Activated naive CD4-positive, alpha-beta T cell treated with anti-CD3 and anti-CD28 coated beads for 36 hours (primary cell): ENCODE data around the gene KCNK5. TPM values are rescaled to one million over a fixed set of nuclear protein-coding genes. Genes with fewer than 3 reads are reported as not detected.

Experiments used
- CTCF ChIA-PET: fragments of 350-600 bp; sonication (Branson Sonifier 250); formaldehyde crosslinking; loops from one replicate; lab custom pipeline; 2021; ENCODE audit warnings: antibody characterized with exemption; lab: Charles Lee
- DNase-seq: peaks from one replicate; pipeline ENCODE4 v3.0.0-alpha.2; 2020
- H3K27ac Mint-ChIP-seq: one replicate; pipeline ENCODE4 v1.8.0; 2021; ENCODE audit warnings: mild to moderate bottlenecking, mixed read lengths
- H3K27me3 Mint-ChIP-seq: one replicate; pipeline ENCODE4 v1.8.0; 2021; ENCODE audit warnings: low read depth, mixed read lengths
- H3K36me3 Mint-ChIP-seq: one replicate; pipeline ENCODE4 v1.8.0; 2021; ENCODE audit warnings: low read depth, mixed read lengths
- H3K4me1 Mint-ChIP-seq: one replicate; pipeline ENCODE4 v1.8.0; 2021; ENCODE audit warnings: low read depth, mixed read lengths
- H3K4me3 Mint-ChIP-seq: one replicate; pipeline ENCODE4 v1.8.0; 2021; ENCODE audit warnings: mild to moderate bottlenecking, moderate library complexity, mixed read lengths
- H3K9me3 Mint-ChIP-seq: one replicate; pipeline ENCODE4 v1.8.0; 2021; ENCODE audit warnings: mixed read lengths
- intact Hi-C: fragments of 100-400 bp; cut with micrococcal nuclease; formaldehyde crosslinking; loops from one replicate; pipeline ENCODE4 v1.15.1; 2023
- total RNA-seq, 2 experiments: library from RNA; stranded (reverse); gene quantifications; one replicate each; pipeline ENCODE4 v1.2.3, GENCODE V29; 2021

The KCNK5 gene, protein sequence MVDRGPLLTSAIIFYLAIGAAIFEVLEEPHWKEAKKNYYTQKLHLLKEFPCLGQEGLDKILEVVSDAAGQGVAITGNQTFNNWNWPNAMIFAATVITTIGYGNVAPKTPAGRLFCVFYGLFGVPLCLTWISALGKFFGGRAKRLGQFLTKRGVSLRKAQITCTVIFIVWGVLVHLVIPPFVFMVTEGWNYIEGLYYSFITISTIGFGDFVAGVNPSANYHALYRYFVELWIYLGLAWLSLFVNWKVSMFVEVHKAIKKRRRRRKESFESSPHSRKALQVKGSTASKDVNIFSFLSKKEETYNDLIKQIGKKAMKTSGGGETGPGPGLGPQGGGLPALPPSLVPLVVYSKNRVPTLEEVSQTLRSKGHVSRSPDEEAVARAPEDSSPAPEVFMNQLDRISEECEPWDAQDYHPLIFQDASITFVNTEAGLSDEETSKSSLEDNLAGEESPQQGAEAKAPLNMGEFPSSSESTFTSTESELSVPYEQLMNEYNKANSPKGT
- total RNA-seq: 1 to 10 TPM; 9.0 to 9.2 TPM

DNA sequence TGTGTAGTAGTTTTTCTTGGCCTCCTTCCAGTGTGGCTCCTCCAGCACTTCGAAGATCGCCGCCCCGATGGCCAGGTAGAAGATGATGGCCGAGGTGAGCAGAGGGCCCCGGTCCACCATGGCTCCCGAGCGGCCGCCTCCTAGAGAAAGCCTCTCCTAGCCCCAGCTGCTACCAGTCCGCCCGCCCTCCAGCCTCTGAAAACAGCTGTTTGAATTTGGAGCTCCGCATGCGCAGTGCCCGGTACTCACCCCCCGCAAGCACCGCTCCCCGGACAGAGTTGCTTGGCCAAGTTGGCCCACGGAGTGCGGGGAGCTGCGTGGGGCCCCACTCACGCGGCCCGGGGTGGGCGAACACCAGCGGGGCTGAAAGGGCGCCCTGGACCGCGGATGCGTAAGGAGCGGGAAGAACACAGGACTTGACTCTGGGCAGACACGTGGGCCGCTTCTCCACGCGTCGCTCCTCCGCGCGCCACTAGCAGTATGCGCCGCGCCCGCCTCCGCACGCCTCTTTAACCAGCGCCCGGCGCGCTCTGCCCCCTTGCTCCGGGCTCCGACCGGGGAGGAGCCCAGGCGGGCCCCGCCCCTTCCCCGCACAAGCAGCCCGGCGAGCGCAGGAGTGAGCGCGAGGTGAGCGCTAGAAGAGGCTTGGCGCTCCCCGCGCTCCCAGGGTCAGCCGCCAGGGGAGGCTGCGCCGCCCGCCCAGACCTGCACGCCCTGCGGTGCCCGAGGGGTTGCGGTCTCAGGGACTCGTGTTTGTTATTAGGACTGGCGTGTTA, at the start of gene KCNK5:
Gene KCNK5 (minus strand): TSS at position 484 of the 776 bp plus-strand sequence. CDS start 364 bp downstream, at position 120.
- Mint-ChIP-seq H3K9me3 (no peaks in the 10 kb centered on the region), H3K4me1 (peaks cover 44% of the 10 kb centered on the region), H3K27ac (peak within 1 kb of the TSS; percentile 87), H3K27me3 (peaks cover 1% of the 10 kb centered on the region), H3K4me3 (peak within 1 kb of the TSS; percentile 87), H3K36me3 (peaks cover 17% of the 10 kb centered on the region)
- CTCF ChIA-PET: interaction anchor here (1.0 to 1.3 kb wide), 4 partner anchors 12 to 74 kb away, joined by 3 to 6 read pairs (median 4); no protein-coding TSS in a partner anchor
- peak; percentile 89 for DNase-seq
- intact Hi-C loops: loop anchor here (1.0 to 10.0 kb wide), 5 partner anchors 34 to 594 kb away; partner anchors contain the start of genes BTBD9 and SAYSD1

DNA sequence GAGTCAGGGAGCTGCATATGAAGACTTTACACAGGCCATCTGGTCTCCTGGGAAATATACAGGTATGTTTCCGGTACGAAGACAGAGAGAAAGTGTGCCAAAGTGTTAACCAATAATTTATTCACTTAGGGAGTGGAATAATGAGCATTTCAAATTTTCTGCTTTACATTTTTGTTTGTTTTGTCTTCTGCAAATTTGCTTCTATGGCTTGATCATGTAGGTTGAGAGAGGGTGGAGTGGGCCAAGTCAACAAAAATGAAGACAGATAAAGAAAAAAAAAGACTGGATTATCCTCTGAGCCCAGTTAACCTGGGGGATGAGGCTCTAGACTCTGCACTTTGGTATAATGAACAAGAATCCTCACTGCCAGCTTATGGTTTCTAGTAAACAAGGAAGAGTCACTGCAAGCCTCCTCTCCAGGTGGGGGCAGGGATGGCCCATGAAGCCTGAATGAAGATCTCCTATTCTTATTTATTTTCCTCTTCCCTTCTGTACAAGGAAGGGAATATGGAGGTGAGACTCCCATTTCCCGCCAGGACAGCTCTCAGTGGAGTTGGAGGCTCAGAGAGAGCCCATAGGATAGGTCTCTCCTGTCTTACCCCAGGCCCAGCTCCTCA, 47.2 kb upstream of the KCNK5 start:
- no peaks in the 10 kb centered on the region for H3K9me3 Mint-ChIP-seq
- H3K36me3 Mint-ChIP-seq: no peaks in the 10 kb centered on the region
- H3K4me3 Mint-ChIP-seq: no peak overlapping the region

DNA sequence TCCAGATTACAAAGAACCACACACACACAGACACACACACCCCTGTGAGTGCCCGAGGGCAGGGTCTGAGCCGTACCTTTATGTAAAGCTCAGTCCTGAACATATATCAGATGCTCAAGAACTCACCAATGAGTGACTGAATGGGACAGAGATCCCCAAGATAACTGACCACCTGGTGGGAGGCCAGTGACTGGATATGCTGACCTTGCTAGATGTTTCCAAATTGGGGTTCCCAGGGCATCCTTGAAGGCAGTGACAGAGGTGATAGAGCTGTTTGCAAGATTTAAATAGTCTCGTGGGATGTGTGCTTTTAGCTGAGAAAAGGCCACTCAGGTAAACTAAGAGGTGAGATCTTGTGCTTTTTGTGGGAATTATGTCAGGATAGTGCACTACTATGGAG, 45.6 kb upstream of the KCNK5 start:
- Mint-ChIP-seq H3K9me3 (no peaks in the 10 kb centered on the region), H3K27me3 (no peaks in the 10 kb centered on the region), H3K27ac (no peak overlapping the region), H3K36me3 (no peaks in the 10 kb centered on the region), H3K4me3 (no peak overlapping the region), H3K4me1 (no peaks in the 10 kb centered on the region)
- intact Hi-C loops: no loop called here
- CTCF ChIA-PET: interaction anchor here (0.6 kb wide), 1 partner anchor 515 kb away, joined by 3 read pairs; no protein-coding TSS in a partner anchor
- DNase-seq: no peak

More for the DNA sequence above, 47.2 kb upstream of the KCNK5 start:
- CTCF ChIA-PET: no interaction called here
- intact Hi-C loops: no loop called here
- H3K27ac Mint-ChIP-seq: no peak overlapping the region
- H3K27me3 Mint-ChIP-seq: no peaks in the 10 kb centered on the region
- no peak for DNase-seq
- no peaks in the 10 kb centered on the region for H3K4me1 Mint-ChIP-seq

DNA sequence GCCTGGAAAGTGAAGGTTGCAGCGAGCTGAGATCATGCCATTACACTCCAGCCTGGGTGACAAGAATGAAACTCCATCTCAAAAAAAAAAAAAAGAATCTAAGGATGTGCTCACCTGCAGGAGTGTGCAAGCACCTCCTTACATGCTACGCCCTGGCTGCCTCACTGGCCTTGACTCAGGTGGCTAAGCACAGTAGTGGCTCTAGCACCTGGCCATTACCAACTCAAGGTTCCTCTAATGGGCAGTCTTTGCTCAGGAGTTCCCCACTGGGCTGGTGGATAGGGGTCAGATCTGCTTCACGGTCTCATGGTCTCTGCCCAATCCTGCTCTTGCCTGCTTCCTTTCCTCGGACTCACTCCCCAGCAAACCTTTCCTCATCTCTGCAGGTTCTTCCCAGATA, 45.2 kb upstream of the KCNK5 start:
- Mint-ChIP-seq H3K4me3 (no peak overlapping the region), H3K9me3 (no peaks in the 10 kb centered on the region), H3K36me3 (no peaks in the 10 kb centered on the region), H3K4me1 (no peaks in the 10 kb centered on the region), H3K27me3 (no peaks in the 10 kb centered on the region), H3K27ac (no peak overlapping the region)
- intact Hi-C loops: no loop called here
- DNase-seq: no peak
- CTCF ChIA-PET: no interaction called here

DNA sequence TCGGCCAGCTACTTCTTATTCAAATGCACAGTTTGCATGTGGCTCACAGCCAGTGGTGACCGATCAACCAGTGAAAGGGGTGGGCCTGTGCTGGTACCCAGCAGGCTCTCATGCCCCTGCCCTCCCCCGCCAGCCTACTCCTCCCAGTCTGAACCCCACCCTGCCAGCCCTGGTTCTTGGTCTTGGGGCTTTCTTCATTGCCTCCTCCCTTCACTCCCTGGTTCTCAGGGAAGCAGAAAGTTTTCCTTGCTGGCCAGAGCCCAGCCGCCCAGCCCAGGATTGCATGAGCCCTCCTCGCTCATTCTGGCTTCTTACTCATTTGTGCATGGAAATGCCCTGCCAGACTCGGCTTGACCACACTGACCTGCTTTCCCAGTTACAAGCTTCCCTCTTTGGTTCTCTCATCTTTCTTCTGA, 44.1 kb upstream of the KCNK5 start:
- H3K4me1 Mint-ChIP-seq: no peaks in the 10 kb centered on the region
- no peak for DNase-seq
- intact Hi-C loops: no loop called here
- no peaks in the 10 kb centered on the region for H3K36me3 Mint-ChIP-seq
- CTCF ChIA-PET: no interaction called here
- no peak overlapping the region for H3K27ac Mint-ChIP-seq
- no peak overlapping the region for H3K4me3 Mint-ChIP-seq
- no peaks in the 10 kb centered on the region for H3K27me3 Mint-ChIP-seq
- no peaks in the 10 kb centered on the region for H3K9me3 Mint-ChIP-seq

DNA sequence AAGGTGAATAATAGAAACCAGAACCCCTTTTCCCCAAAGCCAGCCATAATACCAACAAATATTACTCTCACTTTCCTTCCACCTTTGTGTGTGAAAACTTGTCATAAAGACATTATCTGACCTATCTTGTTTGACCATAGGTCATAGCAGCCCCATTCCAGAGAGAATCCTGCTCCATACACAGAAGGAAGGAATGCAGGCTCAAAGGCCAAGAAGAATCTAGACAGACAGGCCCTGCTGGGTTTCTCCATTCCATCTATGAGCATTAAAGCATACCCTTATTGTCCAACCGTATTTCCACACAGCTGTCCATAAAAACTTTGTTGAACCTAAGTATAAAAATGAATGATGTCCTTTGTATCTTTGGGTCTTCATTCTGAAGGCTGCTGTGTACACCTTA, 40.7 kb upstream of the KCNK5 start:
- DNase-seq: no peak
- H3K4me3 Mint-ChIP-seq: no peak overlapping the region
- no peaks in the 10 kb centered on the region for H3K36me3 Mint-ChIP-seq
- H3K27me3 Mint-ChIP-seq: no peaks in the 10 kb centered on the region
- CTCF ChIA-PET: no interaction called here
- H3K27ac Mint-ChIP-seq: no peak overlapping the region
- intact Hi-C loops: no loop called here
- no peaks in the 10 kb centered on the region for H3K4me1 Mint-ChIP-seq
- H3K9me3 Mint-ChIP-seq: no peaks in the 10 kb centered on the region

DNA sequence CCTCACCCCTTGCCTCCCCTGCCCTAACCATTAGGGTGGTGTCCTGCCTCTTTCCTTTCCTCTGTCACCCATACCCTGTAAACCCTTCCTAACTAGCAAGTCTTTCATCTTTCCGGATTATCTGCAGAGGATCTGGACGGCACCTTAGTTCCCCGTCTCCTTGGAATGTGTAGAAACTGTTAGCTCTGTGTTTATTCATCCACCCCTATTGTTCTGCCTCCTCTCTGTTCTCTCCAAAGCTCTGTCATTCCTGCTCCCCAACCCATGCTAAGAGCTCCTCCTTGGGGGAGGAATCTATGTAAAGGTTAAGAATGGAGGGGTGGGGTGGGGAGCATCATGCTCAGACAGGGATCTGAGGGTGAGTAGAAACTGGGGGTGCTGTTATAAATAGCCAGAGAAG, 39.4 kb upstream of the KCNK5 start:
- H3K9me3 Mint-ChIP-seq: no peaks in the 10 kb centered on the region
- H3K4me1 Mint-ChIP-seq: peaks cover 6% of the 10 kb centered on the region
- H3K4me3 Mint-ChIP-seq: no peak overlapping the region
- DNase-seq: no peak
- intact Hi-C loops: no loop called here
- no peaks in the 10 kb centered on the region for H3K27me3 Mint-ChIP-seq
- H3K27ac Mint-ChIP-seq: no peak overlapping the region
- H3K36me3 Mint-ChIP-seq: no peaks in the 10 kb centered on the region
- CTCF ChIA-PET: interaction anchor here (0.9 to 1.4 kb wide), 2 partner anchors 78 to 104 kb away, joined by 3 read pairs; no protein-coding TSS in a partner anchor

DNA sequence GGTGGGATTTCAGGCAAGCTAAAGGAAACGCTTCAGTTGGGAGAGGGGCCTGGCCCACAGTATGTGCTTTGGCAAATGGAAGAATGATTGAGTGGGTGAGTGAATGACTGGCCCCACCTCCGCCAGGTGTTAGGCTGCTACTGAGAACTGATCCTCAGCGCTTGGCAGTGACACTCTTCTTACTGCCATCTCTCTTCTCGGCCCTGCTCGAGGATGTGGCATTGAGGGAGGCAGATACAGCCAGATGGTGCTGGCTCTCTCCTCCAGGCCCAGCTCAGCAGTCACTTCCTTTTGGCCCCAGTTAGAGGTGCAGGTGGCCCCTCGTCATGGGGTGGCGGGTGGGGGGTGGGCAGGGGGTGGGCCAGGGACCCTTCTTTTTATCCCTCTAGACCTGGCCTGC, 38.9 kb upstream of the KCNK5 start:
- H3K9me3 Mint-ChIP-seq: no peaks in the 10 kb centered on the region
- no peaks in the 10 kb centered on the region for H3K27me3 Mint-ChIP-seq
- no peak for DNase-seq
- intact Hi-C loops: no loop called here
- peaks cover 8% of the 10 kb centered on the region for H3K4me1 Mint-ChIP-seq
- CTCF ChIA-PET: interaction anchor here (0.9 to 1.7 kb wide), 4 partner anchors 35 to 103 kb away, joined by 3 to 5 read pairs (median 3); no protein-coding TSS in a partner anchor
- H3K27ac Mint-ChIP-seq: no peak overlapping the region
- H3K4me3 Mint-ChIP-seq: no peak overlapping the region
- H3K36me3 Mint-ChIP-seq: no peaks in the 10 kb centered on the region

DNA sequence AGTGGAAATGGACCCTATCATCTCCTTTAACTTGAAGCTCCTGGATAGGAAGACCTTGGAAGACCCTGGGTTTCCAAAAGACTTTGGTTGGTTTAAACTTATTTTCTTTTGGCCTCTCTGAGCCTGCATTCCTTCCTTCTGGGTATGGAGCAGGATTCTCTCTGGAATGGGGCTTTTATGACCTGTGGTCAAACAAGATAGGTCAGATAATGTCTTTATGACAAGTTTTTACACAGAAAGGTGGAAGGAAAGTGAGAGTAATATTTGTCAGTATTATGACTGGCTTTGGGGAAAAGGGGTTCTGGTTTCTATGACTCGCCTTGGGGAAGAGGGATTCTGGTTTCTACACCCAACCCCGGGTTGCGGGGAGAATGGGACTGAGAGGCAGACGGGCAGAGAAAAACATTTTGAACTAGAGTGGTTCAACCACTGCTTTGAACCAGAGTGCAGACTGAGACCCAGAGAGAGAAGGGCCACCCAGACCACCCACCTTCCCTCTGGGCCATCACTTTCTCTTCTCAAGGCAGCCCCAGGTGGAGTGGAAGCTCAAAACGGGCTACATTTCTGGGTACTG, 37.6 kb upstream of the KCNK5 start:
- no peaks in the 10 kb centered on the region for H3K27me3 Mint-ChIP-seq
- H3K36me3 Mint-ChIP-seq: no peaks in the 10 kb centered on the region
- intact Hi-C loops: no loop called here
- DNase-seq: no peak
- peaks cover 8% of the 10 kb centered on the region for H3K4me1 Mint-ChIP-seq
- H3K4me3 Mint-ChIP-seq: no peak overlapping the region
- H3K27ac Mint-ChIP-seq: no peak overlapping the region
- CTCF ChIA-PET: interaction anchor here (0.8 to 1.7 kb wide), 3 partner anchors 36 to 107 kb away, joined by 3 to 5 read pairs (median 3); no protein-coding TSS in a partner anchor
- no peaks in the 10 kb centered on the region for H3K9me3 Mint-ChIP-seq

DNA sequence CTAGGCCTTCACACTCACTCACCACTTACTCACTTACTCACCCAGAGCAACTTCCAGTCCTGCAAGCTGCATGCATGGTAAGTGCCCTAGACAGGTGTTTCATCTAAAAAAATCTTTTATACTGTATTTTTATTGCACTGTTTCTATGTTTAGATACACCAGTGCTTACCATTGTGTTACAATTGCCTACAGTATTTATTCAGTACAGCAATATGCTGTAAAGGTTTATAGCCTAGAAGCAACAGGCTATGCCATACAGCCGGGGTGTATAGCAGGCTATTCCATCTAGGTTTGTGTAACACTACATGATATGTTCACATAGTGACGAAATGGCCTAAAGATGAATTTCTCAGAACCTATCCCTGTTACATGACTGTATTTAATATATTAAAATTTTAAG, 37.1 kb upstream of the KCNK5 start:
- Mint-ChIP-seq H3K4me1 (peaks cover 8% of the 10 kb centered on the region), H3K36me3 (no peaks in the 10 kb centered on the region), H3K27me3 (peaks cover under 1% of the 10 kb centered on the region), H3K27ac (no peak overlapping the region), H3K4me3 (no peak overlapping the region), H3K9me3 (no peaks in the 10 kb centered on the region)
- no peak for DNase-seq
- intact Hi-C loops: no loop called here
- CTCF ChIA-PET: no interaction called here

DNA sequence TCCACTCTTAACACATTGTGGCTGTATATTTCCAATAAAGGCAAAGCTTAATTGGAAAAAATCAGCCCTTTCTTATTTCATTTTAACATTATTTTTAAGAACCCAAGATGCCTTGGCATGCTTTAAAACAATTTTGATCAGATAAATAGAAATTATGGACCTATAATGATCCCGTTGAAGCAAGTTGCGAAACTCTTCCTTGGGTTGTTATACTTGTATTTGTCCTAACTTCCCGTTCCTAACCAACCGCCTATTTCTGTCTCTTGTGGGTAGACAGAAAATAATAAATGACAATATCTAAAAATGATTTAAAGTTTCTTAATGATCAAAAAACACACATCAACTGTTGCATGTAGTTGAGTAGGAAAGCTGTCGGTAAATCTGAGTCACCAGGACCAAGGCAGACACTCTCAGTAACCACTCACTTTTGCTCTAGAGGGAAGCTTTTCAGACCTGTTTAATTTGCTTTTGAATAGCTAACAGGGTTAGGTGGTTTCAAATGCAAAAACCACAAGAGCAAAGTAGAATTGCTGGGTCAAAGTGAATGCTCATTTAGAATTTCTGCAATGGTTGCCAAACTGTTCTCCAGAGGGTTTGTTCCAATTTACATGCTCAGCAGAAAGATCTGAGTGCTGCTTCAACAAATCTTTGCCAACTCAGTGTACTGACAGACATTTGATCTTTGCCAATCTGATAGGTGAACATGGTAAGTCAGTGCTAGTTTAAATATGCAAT, 34.2 kb upstream of the KCNK5 start:
- Mint-ChIP-seq H3K4me3 (no peak overlapping the region), H3K27ac (no peak overlapping the region), H3K9me3 (no peaks in the 10 kb centered on the region), H3K4me1 (peaks cover 8% of the 10 kb centered on the region), H3K27me3 (peaks cover 9% of the 10 kb centered on the region), H3K36me3 (no peaks in the 10 kb centered on the region)
- intact Hi-C loops: loop anchor here (1.0 kb wide), 1 partner anchor 34 kb away; the partner anchor contains the start of gene KCNK5
- CTCF ChIA-PET: interaction anchor here (1.5 to 1.7 kb wide), 2 partner anchors 38 to 39 kb away, joined by 3 to 4 read pairs; no protein-coding TSS in a partner anchor
- DNase-seq: peak; percentile 42
